Measurements from ENCODE around the gene AURKB.
"Not testable (repeated sequence)": the region's sequence is repeated elsewhere in the genome, so short reads cannot be mapped to it uniquely, and the experiment has no call there.

Gene AURKB

DNA sequence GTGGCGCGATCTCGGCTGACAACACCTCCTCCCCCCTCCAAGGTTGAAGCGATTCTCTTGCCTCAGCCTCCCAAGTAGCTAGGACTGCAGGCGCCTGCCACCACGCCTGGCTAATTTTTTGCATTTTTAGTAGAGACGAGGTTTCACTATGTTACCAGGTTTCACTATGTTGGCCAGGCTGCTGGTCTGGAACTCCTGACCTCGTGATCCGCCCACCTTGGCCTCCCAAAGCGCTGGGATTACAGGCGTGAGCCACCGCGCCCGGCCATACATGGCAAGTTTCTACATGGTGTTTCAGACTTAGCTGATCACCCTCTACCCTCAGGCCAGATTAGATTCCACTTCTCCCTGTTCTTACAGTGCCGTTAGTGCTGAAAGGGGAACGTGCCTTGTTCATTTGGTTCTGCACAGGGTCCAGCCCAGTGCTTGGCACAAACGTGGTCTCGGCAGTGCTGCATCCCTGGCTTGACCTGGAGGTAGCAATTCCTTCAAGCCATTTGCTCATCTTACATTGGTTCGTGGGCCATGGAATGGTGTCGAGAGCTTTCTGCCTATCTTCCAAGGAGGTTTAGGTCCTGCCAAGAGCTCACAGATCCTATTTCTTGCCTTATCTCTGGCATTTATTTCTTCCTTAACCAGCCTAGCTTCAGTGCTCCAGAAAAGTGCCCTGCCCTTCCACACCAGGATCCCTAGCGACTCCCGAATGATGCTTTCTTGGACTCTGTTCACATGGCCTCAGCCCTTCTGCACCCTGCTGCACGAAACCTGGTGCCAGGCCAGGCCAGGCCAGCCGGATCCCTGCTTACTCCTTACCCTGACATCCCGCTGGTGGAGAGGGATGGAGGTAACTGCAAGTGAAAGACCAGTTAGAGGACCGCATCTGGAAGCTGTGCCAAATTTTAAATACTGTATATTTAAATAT is 14.8 kb upstream of the AURKB start:
- DNase-seq, result no peak

DNA sequence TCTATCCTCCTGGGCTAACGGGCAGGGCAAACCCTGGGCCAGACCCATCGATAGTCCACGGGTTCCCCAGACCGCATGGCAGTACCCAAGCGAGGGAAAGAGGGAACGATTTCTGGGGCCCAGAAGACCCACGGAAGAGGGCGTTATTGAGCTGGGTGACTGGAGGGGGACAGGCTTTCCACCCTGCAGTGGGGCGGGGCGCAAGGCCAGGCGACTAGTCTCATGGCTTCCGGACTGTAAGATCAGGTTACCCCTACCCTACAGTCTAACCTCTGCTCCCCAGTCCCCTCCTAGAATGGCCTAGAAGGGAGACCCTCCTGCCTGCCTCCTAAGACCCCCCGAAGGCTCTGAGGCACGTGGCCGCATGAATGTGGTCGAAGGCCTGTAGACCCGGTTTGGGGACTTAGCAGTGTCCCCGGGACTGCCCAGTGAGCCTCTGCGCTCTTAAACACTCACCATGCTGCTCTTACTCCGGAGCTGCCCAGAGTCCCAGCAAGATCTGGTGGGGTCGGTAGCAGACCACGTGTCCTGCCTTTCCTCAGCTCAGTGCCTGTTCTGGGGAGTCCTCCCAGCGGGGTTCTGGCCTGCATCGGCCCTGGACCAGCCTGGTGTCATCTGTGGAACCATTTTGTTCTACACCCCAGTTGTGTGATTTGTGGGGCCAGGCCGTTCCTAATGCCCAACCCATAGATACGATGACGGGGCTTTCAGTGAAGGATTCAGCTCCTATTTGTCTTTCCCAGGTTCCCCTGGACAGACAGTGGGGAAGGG is 13.2 kb upstream of the AURKB start:
- peak; percentile 61 for DNase-seq

DNA sequence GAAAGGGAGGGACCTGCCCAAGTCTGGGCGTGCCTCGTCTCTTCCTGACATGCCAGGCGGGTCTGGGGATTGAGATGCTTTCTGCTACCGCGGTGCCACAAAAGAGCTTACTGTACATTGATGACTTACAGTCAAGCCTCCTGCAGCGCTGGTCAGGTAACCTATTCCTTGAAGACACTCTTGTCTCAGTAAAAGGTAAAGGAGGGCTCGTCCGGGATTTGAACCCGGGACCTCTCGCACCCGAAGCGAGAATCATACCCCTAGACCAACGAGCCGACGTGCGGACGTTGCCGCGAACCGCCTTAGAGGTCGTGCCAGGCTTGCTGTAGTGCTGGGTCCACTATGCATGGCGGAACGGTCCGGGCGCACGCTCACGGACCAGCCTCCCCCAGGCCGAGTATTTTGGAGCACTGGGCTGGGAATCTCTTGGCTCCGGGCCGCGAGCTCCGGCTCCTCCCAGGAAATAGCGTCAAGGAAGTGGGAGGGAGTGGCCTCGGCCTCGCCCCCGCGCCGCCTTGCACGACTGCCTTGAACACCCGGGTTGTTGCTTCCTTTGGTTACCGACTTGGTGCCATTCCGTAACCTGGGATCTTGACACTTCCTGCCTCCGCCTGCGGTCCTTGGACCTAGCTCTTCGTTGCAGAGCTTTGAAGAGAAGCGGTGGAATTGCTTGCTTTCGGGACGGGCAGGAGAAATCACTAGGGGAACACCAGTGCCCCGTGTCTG is 12.4 kb upstream of the AURKB start:
- peak; percentile 66 for DNase-seq

DNA sequence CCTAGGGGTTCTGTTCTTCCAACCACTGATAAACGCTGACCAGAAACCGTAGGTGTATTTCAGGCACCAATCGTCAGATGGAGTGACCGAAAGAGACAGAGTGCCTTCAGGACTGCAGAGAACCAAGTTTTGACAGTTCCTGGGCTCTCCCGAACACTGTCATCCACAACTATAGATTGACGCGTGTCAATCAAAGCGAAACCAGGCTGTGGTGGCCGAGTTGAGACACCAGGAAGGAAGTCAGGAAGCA is 11.9 kb upstream of the AURKB start:
- DNase-seq, result no peak

DNA sequence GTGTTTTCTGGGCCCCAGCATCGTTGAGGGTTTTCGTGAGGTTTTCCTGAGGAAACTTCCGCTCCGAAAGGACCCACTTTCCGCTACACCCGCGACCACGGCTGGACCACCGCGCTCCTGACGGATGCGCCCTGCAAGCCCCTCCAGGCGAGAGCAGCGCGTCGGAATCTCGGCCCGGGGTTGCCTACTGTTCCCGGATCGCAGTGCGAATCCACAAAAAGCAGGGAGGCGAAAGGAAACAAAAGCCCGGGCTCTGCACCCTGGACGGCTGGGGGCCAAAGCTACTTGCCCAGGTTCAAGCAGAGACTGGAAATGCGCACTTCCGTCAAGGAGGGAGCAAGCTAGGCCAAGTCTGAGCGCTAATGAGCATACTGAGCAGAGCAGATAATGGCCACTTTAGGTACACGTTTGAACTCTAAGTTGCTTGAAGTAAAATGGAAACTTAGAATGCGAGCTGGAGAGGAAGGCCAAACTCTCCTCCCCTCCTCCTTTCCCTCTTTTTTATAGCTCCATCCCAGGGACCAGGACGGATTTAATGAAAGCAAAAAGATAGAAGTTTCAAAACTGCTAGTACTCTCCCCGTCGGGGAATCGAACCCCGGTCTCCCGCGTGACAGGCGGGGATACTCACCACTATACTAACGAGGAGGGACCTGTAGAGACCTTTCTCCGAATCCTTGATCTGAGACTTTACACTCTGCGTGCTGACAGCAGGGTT is 11.4 kb upstream of the AURKB start:
- peak; percentile 60 for DNase-seq

DNA sequence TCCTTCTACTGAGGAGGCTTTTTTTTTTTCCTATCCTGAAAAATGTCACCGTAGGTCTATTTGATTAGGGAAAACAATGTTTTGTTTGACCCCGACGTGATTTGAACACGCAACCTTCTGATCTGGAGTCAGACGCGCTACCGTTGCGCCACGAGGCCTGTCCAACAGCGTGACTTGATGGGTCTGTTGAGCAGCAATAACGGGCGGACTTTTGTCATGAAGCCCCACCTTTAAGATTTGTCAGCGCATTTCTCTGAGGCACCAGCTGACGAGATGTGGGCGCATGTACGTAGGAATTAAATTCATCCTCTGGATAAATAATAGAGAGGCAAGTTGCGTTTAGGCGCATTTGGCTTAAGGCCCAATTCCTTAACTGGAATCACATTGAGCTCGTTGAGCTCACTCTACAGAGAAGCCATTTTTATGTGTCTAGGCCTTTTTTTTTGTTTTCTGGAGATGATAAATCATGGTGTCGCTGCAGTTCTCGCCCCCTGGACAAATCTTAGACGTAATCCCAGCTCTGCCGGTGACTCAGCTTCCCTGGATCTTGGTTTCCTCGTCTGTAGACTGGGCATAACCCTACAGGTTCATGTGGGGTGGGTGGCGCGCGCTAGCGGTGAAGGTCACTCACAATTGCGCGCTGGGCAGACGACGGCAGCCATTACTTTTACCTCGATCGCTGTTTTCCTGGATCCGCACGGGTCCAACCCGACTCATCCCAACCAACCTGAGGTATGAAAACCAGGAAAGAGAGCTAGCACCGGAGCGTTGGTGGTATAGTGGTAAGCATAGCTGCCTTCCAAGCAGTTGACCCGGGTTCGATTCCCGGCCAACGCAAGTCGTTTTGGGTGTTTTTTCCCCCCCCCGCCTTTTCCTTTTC is 10.6 kb upstream of the AURKB start:
- DNase-seq, result peak; percentile 51

DNA sequence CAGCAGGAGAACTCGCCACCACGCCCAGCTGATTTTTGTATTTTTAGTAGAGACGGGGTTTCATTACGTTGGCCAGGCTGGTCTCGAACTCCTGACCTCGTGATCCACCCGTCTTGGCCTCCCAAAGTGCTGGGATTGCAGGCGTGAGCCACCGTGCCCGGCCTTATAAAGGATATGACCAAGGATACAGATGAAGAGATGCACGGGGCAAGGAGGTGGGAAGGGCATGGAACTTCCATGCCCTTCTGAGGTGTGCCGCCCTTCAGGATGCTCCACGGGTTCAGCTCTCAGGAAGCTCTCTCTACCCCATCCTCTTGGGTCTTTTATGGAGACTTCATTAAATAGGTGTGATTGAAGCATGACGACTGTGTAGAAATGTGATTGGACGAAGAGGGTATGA is 3.6 kb upstream of the AURKB start:
- DNase-seq, result not testable (repeated sequence)

DNA sequence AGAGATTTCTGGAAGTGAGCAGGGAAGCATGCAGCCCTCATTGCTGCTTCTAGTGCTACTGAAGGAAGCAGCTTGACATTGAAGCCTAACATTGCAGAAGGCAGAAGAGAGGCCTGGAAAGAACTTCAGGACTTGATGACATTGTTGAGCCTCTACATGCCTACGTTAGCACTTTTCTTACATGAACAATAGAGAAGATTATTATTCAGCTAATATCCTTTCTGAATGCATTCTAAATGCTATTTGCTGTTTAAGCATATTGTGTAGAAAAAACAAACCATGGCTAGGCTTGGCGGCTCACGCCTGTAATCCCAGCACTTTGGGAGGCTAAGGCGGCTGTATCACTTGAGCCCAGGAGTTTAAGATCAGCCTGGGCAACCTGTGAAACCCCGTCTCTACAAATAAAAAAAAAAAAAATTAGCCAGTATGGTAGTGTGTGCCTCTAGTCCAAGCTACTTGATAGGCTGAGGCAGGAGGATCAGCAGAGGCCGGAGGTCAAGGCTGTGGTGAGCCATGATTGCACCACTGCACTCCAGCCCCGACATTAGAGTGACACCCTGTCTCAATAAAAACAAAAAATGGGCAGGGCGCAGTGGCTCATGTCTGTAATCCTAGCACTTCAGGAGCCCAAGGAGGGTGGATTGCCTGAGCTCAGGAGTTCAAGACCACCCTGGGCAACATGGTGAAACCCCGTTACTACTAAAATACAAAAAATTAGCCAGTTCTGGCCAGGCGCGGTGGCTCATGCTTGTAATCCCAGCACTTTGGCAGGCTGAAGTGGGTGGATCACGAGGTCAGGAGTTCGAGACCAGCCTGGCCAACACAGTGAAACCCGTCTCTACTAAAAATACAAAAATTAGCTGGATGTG is 2.2 kb upstream of the AURKB start:
- no peak for DNase-seq

DNA sequence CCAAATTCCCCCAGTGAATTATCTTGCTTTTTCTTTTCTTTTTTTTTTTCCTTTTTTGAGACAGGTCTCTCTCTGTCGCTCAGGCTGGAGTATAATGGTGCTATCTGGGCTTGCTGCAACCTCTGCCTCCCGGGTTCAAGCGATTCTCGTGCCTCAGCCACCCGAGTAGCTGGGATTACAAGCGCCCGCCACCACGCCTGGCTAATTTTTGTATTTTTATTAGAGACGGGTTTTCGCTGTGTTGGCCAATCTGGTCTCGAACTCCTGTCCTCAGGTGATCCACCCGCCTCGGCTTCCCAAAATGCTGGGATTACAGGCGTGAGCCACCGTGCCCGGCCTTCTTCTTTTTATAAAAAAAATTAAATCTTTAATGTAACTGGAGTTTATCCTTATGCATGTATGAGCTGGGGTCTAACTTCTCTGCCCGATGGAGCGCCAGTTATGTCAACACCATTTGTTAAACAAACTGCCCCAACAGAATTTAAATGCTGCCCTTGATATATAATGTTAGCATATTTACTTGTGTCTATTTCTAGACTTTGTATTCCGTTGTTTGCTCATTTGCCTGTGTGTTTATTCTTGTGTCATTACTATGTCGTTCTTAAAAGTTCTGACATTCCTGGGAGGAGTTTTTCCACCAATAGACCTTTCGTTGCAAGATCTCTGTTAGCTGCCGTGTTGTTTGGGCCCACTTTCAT is 535 bp upstream of the AURKB start:
- no peak for DNase-seq

DNA sequence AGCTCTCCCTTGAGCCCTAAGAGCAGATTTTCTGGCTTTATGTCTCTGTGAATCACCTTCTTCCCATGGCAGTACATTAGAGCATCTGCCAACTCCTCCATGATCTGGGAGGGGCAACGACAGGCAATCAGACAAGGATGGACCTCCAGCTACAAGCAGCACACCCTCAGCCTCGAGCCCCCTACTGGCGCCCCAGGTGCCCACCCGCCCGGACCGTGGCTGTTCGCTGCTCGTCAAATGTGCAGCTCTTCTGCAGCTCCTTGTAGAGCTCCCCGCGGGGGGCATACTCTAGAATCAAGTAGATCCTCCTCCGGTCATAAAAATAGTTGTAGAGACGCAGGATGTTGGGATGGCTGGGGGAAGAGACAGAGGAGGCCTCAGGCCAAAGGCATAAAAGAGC is 3.8 kb downstream of the AURKB start:
- DNase-seq, result no peak

DNA sequence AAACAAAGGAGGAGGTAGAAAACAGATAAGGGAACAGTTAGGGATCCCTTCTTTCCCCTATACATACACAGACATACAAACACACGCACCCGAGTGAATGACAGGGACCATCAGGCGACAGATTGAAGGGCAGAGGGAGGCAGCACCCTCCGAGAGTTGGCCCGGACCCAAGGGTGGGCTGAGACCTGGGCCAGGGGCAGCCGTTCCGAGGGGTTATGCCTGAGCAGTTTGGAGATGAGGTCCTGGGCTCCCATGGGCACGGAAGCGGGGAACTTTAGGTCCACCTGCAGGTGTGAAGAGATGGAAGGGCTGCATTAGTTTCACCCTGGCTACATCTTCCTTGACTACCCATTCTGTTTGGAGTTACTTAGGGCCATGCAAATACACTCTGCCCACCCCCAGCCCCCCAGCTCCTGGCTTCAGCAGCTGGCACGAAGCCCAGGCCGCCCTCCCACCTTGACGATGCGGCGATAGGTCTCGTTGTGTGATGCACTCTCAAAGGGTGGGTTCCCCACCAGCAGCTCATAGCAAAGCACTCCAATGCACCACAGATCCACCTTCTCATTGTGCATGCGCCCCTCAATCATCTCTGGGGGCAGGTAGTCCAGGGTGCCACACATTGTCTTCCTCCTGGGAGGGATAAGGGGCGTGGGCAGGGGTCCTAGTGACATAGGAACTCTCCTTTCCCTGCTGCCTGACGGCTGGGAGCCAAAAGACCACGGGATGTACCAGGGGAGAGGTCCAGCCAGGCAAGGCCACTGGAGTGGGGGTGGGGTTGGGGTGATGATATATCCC is 5.4 kb downstream of the AURKB start:
- DNase-seq, result no peak

DNA sequence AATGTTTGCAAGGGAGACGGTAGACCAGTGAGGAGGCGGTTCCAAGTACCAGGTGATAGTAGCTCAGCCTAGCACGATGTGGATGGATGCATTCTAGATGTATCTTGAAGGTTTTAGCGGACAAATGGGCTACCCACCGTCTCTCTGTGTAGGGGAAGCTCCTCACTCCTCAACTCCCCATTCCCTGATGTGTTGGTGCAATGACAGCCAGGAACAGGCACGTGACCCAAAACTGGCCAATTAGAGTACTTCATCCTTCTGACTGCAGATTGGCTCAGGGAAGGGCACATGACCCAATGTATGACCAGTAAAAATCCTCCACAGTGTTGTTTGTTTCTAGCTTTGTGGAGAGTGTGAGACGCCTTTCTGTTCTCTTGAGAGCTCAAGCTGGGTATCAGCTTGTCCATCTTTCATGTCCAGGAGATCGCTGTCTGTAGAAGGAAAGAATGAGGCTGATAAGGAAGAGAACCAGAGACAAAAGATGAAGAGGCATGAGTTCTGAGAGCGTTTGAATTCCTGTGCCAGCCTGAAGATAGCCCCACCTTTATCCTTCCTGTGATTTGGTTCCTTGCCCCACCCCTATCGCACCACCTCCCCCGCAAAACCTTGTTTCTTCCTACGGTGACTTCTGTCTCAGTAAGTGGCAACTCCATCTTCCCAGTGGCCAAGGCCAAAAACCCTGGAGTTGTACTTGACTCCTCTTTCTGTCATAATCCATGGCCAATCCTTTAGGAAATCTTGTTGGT is 18.1 kb downstream of the AURKB start:
- no peak for DNase-seq

DNA sequence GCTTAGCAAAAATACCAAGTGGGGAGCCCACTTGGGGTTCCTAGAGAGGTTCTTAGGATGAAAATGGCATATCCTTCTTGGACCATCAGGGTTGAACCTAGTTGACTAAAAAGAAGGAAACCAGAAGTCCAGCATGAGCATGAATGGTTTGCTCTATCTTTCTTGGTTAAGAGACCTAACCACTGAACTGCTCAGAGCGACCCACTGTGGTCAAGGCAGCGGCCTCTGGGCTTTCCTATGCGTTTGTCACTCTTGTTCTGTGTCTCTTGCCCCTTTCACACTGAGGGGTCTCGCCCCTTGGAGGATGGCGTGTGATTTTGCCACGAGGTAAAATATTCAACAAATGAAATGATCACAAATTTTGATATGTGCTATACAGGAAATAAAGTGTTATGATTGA is 19.9 kb downstream of the AURKB start:
- no peak for DNase-seq

DNA sequence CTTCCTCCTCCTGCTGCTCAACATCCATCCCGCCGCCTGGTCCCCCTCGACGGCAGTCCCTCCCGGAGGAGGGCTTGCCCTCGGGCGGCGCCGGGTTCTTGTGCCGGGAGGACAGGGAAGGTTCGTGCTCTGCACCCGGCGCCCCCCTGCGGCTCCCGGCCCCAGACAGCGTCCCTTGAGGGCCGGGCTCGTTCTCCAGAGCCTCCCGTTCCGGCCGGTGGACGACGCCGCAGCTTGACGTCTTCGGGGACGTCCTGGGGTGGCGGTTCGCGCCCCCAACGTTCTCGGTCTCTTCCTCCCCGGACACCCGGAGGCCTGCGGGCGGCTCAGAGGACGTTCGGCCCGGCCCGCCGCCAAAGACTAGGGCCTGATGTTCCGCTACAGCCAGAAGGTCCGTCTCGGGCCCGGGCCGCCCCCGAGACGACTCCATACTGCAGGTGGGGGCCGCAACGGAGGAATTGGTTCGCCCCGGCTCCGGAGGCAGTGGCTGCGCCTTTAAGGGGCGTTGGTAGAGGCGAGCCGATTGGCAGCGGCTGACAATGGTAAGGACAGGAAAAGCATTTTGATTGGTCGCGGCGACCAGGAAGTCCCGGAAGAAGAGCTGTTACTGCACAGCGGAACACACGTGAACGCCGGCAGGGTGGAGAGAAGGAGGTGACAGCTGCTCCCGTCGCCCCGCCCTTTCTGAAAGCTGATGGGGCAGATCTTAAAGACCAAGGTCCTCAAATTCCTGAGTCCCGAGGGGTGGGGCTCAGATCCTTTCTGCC is 20.5 kb downstream of the AURKB start, which contains the start of gene BORCS6:
Gene BORCS6 (minus strand): TSS at position 470 of the 767 bp plus-strand sequence. CDS start 40 bp downstream, at position 430.
- peak; percentile 64 for DNase-seq

DNA sequence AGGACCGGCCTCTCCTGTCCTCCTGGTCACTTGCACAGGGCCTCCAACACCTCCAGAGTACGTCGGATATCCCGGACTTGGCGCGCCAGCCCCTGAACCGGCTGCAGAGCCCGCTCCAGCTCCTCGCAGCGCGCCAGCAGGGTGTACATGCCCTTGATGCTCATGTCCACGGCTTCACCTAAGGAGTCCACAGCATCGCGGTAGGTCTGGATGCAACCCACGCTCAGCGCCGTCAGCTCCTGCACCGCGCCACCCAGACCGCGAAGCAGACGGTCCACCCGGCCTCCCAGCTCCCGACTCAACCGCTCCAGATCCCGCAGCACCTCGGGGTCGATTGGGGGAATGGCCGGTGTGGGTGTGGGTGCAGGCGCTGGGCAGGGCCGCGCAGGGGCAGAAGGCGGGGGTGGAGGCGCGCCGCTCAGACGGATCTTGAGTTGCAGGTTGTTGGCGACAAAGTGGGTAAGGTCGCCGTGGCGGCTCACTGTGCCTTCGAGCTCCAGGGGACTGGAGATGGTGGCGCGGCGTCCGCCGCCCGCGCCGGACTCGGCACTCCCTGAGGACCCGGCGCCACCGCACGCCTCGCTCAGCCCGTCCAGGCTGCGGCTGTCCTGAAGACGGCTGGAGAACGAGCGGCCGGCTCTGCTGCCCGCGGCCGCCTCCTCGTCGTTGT is 21.2 kb downstream of the AURKB start:
- no peak for DNase-seq

DNA sequence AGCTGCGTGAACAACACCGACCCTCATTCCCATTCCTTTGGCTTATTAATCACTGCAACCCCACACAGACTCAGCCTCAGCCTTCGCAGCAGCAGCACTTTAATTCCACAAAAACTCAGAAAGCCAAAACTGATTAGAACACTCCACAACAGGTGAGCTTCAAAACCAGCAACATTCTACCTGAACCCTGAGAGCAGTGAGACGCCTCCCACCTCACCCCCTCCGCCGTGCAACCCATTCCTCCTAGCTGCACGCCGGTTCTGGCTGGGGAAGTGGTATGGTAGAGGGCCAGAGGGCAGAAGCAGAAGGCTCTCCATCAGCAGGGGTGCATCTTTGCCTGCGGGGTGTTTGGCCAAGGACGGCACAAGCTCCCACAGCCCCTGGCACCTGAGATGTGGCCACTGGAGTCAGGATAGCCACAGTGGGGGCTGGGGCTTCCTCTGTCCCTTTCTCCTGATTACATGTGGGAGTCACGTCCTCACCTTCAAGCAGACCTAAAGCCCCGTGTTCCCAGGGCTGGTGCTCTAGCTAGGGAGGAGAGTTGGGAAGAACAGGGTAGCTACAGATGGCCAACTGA is 22.0 kb downstream of the AURKB start:
- no peak for DNase-seq

Data from KG1 (cell line).